Measurements from ENCODE around the gene RAD51B. TPM values are rescaled to one million over a fixed set of nuclear protein-coding genes. Genes with fewer than 3 reads are reported as not detected.

Gene RAD51B
- total RNA-seq, 1 experiment from 2014 or later = 8.5 TPM

DNA sequence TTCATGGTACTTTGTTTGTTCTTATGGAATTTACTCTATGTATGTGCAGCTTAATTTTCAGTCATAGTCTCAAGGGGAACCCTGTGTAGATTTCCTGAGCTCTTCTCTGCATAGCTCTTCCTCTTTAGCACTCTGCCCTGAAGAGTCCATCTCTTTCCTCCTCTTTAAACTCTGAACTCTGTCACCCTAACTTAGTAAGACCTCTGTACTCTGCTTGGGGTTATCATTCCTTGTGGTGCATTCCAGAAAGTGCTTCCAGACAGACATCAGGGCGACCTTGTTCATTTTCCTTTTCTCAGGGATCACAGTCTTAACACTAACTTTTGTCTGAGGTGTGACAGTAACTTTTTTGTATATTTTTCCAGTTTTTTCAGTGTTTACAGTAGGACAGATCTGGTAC, 179.3 kb downstream of the RAD51B start:
- Histone ChIP-seq H3K27ac (ENCODE audit: low read length) (peak overlapping the region; percentile 51), H3K27me3 (ENCODE audit: control insufficient read depth, insufficient read depth, low read length) (no peaks in the 10 kb centered on the region), H3K4me3 (ENCODE audit: low read depth in 2 of 2, low read length in 2 of 2) (no peak overlapping the region), H3K9me3 (ENCODE audit: control insufficient read depth, insufficient read depth, low read depth, low read length) (no peaks in the 10 kb centered on the region), H3K4me1 (ENCODE audit: control insufficient read depth, insufficient read depth, low read length) (peaks cover 18% of the 10 kb centered on the region; the same call in 1 of the 2 replicates), H3K36me3 (ENCODE audit: control insufficient read depth, insufficient read depth, low read length) (no peaks in the 10 kb centered on the region)
- TF ChIP-seq SIN3A (IDR thresholded peaks at IDR 0.05; ENCODE audit: borderline replicate concordance, insufficient read depth, low read depth, low read length) = no peak
- no peak for TF ChIP-seq TCF7L2 (IDR thresholded peaks at IDR 0.05; ENCODE audit: low read depth, low read length)
- TF ChIP-seq, protein P1, sequence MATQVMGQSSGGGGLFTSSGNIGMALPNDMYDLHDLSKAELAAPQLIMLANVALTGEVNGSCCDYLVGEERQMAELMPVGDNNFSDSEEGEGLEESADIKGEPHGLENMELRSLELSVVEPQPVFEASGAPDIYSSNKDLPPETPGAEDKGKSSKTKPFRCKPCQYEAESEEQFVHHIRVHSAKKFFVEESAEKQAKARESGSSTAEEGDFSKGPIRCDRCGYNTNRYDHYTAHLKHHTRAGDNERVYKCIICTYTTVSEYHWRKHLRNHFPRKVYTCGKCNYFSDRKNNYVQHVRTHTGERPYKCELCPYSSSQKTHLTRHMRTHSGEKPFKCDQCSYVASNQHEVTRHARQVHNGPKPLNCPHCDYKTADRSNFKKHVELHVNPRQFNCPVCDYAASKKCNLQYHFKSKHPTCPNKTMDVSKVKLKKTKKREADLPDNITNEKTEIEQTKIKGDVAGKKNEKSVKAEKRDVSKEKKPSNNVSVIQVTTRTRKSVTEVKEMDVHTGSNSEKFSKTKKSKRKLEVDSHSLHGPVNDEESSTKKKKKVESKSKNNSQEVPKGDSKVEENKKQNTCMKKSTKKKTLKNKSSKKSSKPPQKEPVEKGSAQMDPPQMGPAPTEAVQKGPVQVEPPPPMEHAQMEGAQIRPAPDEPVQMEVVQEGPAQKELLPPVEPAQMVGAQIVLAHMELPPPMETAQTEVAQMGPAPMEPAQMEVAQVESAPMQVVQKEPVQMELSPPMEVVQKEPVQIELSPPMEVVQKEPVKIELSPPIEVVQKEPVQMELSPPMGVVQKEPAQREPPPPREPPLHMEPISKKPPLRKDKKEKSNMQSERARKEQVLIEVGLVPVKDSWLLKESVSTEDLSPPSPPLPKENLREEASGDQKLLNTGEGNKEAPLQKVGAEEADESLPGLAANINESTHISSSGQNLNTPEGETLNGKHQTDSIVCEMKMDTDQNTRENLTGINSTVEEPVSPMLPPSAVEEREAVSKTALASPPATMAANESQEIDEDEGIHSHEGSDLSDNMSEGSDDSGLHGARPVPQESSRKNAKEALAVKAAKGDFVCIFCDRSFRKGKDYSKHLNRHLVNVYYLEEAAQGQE (IDR thresholded peaks at IDR 0.05; ENCODE audit: insufficient read depth in 1 of 2, low read depth in 2 of 2, low read length in 1 of 2) = no peak
- TF ChIP-seq, protein P2, sequence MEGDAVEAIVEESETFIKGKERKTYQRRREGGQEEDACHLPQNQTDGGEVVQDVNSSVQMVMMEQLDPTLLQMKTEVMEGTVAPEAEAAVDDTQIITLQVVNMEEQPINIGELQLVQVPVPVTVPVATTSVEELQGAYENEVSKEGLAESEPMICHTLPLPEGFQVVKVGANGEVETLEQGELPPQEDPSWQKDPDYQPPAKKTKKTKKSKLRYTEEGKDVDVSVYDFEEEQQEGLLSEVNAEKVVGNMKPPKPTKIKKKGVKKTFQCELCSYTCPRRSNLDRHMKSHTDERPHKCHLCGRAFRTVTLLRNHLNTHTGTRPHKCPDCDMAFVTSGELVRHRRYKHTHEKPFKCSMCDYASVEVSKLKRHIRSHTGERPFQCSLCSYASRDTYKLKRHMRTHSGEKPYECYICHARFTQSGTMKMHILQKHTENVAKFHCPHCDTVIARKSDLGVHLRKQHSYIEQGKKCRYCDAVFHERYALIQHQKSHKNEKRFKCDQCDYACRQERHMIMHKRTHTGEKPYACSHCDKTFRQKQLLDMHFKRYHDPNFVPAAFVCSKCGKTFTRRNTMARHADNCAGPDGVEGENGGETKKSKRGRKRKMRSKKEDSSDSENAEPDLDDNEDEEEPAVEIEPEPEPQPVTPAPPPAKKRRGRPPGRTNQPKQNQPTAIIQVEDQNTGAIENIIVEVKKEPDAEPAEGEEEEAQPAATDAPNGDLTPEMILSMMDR (IDR thresholded peaks at IDR 0.05) = no peak
- no peak for TF ChIP-seq POLR2AphosphoS5 (IDR thresholded peaks at IDR 0.05; ENCODE audit: low read depth, low read length)
- DNase-seq (ENCODE audit: low read depth, low spot score) (no peak), ATAC-seq (no peak)
- no TSS peak for BruUV-seq (replicated peaks)
- in situ Hi-C loops (cut with HindIII; ENCODE audit: low pct_unique_long_range_greater_than_20kb, low sequenced_read_pairs) (no loop called here), intact Hi-C loops (cut with micrococcal nuclease; ENCODE audit: unreplicated experiment) (no loop called here)
- CTCF ChIA-PET = no interaction called here
- POLR2A ChIA-PET = interaction anchor here (0.6 kb wide), 1 partner anchor 48 kb away, joined by 10 read pairs; no protein-coding TSS in a partner anchor

DNA sequence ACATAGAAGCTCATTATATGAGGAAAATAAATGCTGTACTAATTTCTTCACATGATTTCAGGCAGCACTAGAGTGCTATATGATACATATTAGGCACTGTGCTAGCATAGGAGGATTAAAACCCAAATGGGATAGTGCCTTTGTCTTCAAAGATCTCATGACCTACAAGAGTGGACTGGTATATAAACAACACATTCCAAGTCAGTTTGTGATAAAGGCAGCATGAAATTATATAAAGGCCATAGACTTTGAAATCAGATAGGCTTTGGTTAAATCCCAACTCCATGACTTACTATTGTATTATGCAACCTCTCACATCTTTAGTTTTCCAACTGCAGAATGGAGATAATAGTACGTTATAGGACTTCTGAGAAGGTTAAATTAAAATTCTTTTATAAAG, 179.7 kb downstream of the RAD51B start:
- BruUV-seq (replicated peaks) = no TSS peak
- CTCF ChIA-PET = no interaction called here

More for the DNA sequence above, 179.7 kb downstream of the RAD51B start:
- ATAC-seq (0 out of 2 replicates have a peak, but pooled peaks have one; percentile 42), DNase-seq (ENCODE audit: low read depth, low spot score) (no peak)
- no peaks in the 10 kb centered on the region for H3K27me3 ChIP-seq (ENCODE audit: control insufficient read depth, insufficient read depth, low read length)
- H3K4me3 ChIP-seq (ENCODE audit: low read depth in 2 of 2, low read length in 2 of 2) = no peak overlapping the region
- TF ChIP-seq TCF7L2 (IDR thresholded peaks at IDR 0.05; ENCODE audit: low read depth, low read length) = no peak
- no peak for TF ChIP-seq SIN3A (IDR thresholded peaks at IDR 0.05; ENCODE audit: borderline replicate concordance, insufficient read depth, low read depth, low read length)
- TF ChIP-seq, protein P2 (IDR thresholded peaks at IDR 0.05) = no peak
- TF ChIP-seq, protein P1 (IDR thresholded peaks at IDR 0.05; ENCODE audit: insufficient read depth in 1 of 2, low read depth in 2 of 2, low read length in 1 of 2) = no peak
- no peak for TF ChIP-seq POLR2AphosphoS5 (IDR thresholded peaks at IDR 0.05; ENCODE audit: low read depth, low read length)
- POLR2A ChIA-PET = no interaction called here
- intact Hi-C loops (cut with micrococcal nuclease; ENCODE audit: unreplicated experiment) (no loop called here), in situ Hi-C loops (cut with HindIII; ENCODE audit: low pct_unique_long_range_greater_than_20kb, low sequenced_read_pairs) (no loop called here)
- peak overlapping the region; percentile 51 for H3K27ac ChIP-seq (ENCODE audit: low read length)
- no peaks in the 10 kb centered on the region for H3K9me3 ChIP-seq (ENCODE audit: control insufficient read depth, insufficient read depth, low read depth, low read length)
- peaks cover 18% of the 10 kb centered on the region; the same call in 1 of the 2 replicates for H3K4me1 ChIP-seq (ENCODE audit: control insufficient read depth, insufficient read depth, low read length)
- no peaks in the 10 kb centered on the region for H3K36me3 ChIP-seq (ENCODE audit: control insufficient read depth, insufficient read depth, low read length)
